ENCODE measurements around the gene HCN4.
"Not testable (repeated sequence)": the region's sequence is repeated elsewhere in the genome, so short reads cannot be mapped to it uniquely, and the experiment has no call there.

Gene HCN4

GRCh38 chr15:73323374-73323955 lies 45.3 kb downstream of the HCN4 start:
- DNase-seq = no peak

DNA sequence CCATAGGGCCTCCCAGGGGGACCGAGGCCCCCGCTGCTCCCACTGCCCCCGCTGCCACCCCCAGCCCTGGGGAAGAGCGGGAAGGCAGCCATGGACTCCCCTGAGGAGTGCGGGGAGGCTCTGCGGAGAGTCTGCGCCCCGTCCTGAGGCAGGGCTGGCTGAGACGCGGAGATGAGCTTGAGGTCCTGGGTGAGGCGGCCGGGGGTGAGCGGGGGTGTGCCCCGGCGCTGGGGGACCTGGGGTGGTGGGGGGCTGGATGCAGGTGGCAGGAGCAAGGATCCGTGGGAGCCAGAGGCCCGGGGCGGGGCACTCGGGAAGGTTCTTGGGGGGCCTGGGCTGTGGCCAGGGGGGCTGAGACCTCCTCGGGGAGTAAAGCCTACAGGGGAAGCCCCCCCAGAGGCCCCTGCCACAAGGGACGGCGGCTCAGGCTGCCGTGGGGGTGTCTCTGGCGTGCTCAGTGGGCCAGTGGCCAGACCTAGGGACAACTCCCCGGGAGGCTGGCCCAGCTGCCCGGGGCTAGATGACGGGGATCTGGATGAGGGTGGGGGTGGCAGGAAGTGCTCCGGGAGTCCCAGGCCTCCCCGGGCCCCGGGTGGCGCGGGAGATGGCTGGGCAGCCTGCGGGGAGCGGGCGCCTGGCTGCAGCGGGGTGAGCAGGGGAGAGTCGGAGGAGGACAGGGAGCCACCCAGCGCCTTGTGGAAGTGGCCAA lies 45.9 kb downstream of the HCN4 start:
- no peak for DNase-seq

DNA sequence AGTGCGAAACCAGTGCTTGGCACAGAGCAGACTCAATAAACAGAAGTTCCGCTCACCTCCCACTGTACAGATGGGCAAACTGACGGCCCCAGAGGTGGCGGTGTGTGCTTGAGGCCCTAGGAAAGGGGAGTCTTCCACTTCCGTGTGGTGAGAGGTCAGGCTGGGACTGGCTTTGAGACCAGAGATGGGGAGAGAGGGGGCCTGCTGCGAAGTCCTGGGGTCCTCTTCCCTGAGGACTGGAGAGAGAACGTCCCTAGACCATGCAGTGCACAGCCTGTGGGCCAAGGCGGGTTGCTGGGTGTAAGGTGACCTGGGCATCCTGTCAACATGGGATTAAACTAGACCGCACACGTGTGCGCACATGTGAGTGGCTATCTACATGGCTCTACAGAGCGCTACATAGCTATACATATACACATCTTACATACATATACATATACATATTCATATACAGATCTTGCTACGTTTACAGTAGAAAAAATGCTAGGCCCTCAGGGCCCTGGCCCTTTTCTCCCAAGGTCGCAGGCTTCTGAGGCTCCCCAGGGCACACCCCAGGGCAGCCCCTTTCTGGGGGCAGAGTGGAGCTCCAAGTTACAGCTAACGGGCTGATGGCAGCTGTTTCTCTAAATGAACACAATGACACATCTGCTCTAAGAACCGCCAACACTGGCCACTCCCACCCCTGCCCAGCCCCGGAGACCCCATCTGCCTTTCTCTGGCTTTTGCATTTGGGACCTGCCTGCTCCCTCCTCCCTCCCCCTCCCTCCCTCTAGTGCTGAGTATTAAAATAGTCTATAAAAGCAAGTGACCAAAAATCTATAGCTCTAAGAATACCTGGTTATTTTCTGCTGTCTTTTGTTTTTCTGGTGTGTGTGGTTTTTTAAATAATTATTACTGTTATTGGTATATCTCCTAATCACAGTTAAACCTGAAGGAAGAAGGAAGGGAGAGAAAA lies 47.0 kb downstream of the HCN4 start:
- peak; percentile 58 for DNase-seq

GRCh38 chr15:73320619-73321180 lies 48.1 kb downstream of the HCN4 start:
- no peak for DNase-seq

- DNase-seq = no peak
These were observed 49.1 kb downstream of the HCN4 start for GRCh38 chr15:73319460-73320245.

- no peak for DNase-seq
These were observed 50.1 kb downstream of the HCN4 start for GRCh38 chr15:73318463-73319351.

DNA sequence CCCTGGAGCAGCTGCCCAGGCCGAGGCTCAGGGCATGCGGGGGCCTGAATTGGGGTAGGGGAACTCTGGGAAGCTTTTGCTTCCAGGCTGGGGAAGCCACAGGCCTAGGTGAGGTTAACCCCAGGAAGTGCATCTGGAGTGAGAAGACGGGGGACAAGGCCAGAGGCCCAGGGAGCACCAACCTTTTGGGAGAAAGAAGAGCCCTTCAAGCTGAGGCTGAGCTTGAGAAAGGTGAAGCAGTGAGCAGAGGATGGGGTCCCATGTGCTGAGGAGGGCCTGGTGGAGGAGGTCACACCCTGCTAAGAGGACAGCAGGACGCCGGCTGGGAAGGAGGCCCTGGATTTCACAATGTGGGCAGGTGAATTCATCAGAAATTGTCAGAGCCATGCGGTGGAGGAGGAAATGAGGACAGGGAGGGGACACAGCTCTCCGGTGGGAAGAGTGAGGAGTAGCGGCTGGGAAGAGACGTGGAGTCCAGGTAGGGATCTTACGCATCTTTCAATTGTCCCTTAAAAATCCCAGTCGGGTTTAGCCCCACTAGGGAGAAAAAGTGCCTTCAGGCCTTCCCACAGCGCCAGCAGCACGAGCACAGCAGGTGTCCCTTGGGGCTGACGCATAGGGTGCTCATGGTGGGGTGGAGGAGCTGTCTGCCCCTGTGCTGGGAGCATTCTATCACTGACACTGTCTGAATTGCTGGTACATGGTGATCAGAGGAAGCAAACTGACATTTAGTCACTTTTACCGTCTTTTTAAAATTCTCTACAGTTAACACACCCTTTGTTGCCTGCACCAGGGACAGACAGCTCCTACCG lies 50.9 kb downstream of the HCN4 start:
- no peak for DNase-seq

GRCh38 chr15:73313861-73314260 lies 54.9 kb downstream of the HCN4 start:
- DNase-seq = no peak

DNA sequence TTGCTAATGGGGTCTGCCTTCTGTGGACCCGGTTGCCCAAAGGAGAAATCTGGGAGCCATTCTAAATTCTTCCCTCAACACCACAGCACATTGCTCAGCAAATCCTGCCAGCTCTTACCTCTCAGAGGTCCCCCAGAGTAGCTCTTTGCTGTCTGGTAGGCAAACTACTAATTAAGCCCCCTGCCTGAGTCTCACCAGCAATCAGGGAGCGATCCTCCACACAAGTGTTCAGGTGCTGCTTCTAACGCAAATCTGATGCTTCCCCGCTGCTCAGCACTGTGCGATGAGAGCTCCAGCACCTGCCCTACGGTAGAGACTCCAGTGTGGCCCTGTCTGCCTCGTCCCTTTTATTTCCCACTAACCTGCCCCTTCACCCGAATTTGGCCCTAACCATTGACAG lies 60.5 kb downstream of the HCN4 start:
- DNase-seq = no peak

GRCh38 chr15:73305331-73306211 lies 63.2 kb downstream of the HCN4 start:
- DNase-seq = peak; percentile 43

DNA sequence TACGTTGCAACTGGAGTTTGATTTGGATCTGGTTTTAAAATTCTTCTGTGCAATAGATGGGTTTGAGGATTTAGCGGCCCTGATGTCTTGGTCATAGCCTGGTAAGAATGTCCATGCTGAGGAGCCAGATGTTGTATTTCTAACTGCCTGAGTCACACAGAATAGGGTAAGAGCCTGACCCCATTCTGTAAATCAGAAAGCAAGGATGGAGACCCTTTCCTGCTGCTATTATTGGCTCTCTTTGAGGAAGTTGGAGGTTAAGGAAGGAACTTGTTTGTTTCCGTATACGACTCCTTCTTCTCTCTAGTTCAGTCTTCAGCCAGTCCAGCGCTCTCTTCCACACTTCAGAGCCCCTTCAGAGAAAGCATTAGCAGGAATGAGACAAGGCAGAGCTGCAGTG lies 65.1 kb downstream of the HCN4 start:
- no peak for DNase-seq

DNA sequence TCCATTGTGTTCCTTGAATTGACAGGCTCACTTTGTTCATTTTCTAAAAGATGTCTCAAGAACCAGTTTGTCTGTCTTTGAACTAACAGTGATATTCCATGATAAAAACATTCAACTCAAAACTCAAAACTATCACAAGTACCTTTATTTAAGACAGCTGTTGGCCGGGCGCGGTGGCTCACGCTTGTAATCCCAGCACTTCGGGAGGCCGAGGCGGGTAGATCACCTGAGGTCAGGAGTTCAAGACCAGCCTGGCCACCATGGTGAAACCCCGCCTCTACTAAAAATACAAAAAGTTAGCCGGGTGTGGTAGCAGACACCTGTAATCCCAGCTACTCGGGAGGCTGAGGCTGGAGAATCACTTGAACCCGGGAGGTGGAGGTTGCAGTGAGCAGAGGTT lies 68.5 kb downstream of the HCN4 start:
- not testable (repeated sequence) for DNase-seq

DNA sequence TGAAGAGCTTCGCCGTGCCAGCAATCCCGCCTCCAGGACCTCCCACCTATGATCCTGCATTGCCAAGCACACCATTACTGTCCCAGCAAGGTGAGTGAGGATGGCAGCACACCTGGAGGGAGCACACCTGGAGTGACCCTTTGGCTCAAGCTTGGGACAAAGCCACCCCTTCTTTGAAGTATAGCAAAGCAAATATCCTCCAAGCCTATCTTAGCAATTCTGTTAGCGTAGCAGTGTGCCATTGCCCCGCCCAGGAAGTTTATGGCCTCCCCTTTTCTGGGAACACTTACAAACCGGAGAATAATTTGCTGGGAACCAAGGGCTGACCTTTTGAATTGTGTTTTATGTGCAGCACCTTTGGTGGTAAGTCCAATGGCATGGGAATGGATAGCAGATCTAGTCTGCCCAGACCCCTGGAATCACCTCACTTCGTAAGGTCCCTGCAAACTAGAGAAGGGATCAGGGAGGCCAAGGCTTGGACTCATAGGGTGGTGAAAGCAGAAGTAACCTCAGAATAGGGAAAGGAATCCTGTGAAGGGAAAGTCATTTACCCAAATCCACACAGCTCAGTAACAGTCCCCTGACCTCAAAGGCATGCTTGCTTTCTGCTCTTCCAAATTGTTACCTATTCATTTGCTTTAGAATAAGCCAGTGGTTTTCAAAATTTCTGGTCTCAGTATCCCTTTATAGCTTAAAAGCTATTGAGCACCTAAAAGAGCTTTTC lies 70.1 kb downstream of the HCN4 start:
- DNase-seq = no peak

- DNase-seq = no peak
These were observed 72.0 kb downstream of the HCN4 start for GRCh38 chr15:73296609-73297353.

GRCh38 chr15:73295630-73296286 lies 73.0 kb downstream of the HCN4 start:
- DNase-seq = no peak

DNA sequence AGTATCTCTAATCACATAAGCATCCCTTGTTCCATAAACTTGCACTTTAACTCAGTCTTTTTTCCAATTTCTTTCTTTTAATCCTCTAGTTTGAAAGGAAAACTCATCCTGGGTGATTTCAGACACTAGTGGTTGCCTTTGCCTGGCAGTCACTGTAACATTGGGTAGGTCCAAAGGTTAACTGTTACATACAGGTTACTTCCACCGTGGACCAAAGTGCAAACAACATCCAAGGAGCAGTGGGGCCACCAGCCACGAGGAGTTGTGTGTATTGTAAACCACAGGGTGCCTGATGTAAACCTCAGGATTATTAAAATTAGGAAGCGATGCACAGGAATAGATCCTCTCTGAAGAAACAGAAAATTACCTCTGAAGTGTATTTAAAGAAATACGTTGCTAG lies 75.0 kb downstream of the HCN4 start:
- DNase-seq = no peak

DNA sequence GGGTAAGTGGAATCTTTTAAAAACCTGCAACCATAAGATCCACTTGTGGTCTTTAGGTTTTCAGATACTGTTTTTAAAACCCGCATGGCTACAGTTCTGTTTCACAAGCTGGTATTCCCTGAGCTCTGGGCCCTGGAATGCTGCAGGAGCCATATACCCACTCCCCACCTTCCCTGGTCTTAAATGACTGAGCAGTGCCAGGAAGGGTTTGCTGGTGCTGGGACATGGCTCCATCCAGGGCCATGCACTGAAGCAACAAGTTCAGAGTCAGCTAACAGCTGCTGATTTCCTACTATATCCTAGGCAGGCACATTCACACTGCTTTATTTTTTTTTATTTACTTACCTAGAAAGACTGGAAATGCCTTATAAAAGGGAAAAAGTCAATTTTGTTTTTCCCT lies 77.3 kb downstream of the HCN4 start:
- no peak for DNase-seq

DNA sequence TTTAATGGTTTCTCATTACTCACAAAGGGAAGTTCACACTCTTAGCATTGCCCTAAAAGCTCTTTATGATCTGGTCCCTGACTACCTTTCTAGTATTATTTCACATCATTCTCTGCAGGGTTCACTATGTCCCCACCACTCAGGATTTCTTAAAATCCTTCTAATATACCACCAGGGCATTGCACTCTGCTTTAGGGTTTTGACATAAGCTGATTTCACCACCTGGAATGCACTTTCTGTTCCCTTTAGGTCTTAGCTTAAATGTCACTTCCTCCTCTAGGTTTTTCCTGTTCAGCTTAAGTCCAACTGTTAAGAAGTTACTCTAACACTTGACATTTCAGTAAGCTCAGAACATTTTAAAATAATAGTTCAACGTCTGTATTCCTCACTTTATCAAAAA lies 81.7 kb downstream of the HCN4 start:
- no peak for DNase-seq
